IPS-NIHi7 (cell line): ENCODE data around the gene FTL.
"Not testable (repeated sequence)": the region's sequence is repeated elsewhere in the genome, so short reads cannot be mapped to it uniquely, and the experiment has no call there.

Experiments used
- DNase-seq: peaks from one replicate; pipeline ENCODE4 v3.0.0; 2012; ENCODE audit warnings: mixed read lengths; ENCODE audit errors: extremely low spot score

The FTL gene

DNA sequence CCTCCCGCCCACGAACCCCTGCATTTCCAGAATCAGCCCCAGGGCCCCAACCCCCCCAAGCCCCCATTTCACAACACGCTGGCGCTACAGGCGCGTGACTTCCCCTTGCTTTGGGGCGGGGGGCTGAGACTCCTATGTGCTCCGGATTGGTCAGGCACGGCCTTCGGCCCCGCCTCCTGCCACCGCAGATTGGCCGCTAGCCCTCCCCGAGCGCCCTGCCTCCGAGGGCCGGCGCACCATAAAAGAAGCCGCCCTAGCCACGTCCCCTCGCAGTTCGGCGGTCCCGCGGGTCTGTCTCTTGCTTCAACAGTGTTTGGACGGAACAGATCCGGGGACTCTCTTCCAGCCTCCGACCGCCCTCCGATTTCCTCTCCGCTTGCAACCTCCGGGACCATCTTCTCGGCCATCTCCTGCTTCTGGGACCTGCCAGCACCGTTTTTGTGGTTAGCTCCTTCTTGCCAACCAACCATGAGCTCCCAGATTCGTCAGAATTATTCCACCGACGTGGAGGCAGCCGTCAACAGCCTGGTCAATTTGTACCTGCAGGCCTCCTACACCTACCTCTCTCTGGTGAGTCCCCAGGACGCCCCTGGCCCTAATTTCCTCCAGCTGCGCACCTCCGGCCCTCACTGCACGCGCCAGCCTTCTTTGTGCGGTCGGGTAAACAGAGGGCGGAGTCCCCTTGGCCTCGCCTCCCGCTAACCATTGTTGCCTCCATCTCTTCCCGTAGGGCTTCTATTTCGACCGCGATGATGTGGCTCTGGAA is at the start of gene FTL:
TSS of gene FTL (plus strand) at position 270 of the 766 bp plus-strand sequence. CDS start at position 469, 199 bp downstream.
- DNase-seq, result peak; percentile 96

DNA sequence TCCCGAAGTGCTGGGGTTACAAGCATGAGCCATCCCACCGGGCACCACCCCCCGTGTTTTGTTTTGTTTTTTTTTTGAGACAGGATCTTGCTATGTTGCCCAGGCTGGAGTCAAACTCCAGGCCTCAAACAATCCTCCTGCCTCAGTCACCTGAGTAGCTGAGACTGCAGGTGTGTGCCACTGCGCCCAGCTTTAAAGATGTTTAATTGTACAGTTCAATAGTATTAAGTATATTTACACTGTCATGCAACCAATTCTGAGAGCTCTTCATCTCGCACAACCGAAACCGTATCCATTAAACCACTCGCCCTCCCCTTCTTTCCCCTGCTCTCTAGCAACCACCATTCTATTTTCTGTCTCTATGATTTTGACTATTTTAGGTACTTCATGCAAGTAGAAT is 49.4 kb upstream of the FTL start:
- DNase-seq, result no peak

- DNase-seq, result no peak
Measured at GRCh38 chr19:48918071-48918470, 47.0 kb upstream of the FTL start.

DNA sequence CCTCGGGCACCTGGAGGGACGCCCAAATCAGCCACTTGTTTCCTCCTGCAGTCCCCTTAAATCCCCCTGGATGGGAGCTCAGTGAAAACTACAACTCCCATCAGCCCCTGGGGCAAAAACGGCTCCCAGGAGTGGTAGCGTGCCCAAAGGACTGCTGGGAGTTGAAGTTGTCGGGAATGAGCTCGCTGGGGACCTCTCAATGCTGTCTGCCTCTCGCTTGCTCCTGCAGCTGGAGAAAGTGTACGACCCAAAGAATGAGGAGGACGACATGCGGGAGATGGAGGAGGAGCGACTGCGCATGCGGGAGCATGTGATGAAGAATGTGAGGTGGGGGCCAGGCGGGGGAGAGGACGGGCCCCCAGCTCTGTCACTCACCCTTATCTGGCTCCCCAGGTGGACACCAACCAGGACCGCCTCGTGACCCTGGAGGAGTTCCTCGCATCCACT is 46.3 kb upstream of the FTL start:
- DNase-seq, result peak; percentile 85

DNA sequence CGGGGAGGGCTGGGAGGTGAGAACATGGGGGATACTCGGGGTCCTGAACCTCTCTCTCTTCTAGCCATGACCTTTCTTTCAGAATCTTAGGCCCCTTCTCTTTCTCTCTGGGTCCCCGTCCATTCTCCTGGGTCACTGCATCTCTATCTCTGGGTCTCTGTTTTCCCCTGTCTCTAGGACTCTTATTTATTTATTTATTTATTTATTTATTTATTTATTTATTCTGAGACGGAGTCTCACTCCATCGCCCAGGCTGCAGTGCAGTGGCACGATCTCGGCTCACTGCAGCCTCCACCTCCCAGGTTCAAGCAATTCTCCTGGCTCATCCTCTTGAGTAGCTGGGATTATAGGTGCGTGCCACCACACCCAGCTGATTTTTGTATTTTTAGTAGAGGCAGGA is 45.8 kb upstream of the FTL start:
- not testable (repeated sequence) for DNase-seq

- no peak for DNase-seq
Measured at GRCh38 chr19:48920949-48921348, 44.2 kb upstream of the FTL start.

DNA sequence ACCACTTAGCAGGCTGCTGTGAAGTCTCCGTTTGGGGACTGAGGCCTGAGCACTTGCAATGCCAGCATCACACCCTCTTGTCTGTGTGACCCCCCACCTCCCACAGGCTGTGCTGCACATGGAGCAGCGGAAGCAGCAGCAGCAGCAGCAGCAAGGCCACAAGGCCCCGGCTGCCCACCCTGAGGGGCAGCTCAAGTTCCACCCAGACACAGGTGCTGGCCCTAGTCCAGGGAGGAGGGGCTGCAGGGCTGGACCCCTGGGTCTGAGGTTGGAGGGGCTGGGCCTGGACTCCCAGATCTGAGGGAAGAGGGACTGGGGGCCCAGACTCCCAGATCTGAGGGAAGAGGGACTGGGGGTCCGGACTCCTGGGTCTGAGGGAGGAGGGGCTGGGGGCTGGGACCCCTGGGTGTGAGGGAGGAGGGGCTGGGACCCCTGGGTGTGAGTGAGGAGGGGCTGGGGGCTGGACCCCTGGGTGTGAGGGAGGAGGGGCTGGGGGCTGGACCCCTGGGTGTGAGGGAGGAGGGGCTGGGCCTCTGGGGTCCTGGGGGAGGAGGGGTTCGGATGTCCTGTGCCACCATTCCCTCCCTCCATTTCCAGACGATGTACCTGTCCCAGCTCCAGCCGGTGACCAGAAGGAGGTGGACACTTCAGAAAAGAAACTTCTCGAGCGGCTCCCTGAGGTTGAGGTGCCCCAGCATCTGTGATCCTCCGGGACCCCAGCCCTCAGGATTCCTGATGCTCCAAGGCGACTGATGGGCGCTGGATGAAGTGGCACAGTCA is 43.2 kb upstream of the FTL start:
- no peak for DNase-seq

- no peak for DNase-seq
Measured at GRCh38 chr19:48922548-48923490, 42.3 kb upstream of the FTL start.

GRCh38 chr19:48925240-48925843 is 39.8 kb upstream of the FTL start:
- no peak for DNase-seq

GRCh38 chr19:48925890-48926289 is 39.2 kb upstream of the FTL start:
- DNase-seq, result not testable (repeated sequence)

DNA sequence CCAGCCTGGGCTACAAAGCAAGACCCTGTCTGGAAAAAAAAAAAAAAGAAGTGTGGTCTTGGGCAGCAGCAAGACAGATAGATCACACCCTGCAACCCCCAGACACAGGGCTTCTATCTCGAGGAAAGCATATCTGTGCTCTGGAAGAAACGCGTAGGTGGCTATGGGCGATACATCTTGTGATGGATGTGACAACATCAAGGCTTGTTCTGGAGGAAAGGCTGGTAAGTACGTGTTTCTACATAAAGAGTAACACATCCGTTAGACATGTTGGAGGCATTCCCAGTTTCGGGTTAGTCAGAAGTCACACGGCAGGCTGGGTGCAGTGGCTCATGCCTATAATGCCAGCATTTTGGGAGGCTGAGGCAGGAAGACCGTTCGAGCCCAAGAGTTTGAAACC is 38.2 kb upstream of the FTL start:
- DNase-seq, result no peak

GRCh38 chr19:48927692-48928091 is 37.4 kb upstream of the FTL start:
- DNase-seq, result not testable (repeated sequence)

DNA sequence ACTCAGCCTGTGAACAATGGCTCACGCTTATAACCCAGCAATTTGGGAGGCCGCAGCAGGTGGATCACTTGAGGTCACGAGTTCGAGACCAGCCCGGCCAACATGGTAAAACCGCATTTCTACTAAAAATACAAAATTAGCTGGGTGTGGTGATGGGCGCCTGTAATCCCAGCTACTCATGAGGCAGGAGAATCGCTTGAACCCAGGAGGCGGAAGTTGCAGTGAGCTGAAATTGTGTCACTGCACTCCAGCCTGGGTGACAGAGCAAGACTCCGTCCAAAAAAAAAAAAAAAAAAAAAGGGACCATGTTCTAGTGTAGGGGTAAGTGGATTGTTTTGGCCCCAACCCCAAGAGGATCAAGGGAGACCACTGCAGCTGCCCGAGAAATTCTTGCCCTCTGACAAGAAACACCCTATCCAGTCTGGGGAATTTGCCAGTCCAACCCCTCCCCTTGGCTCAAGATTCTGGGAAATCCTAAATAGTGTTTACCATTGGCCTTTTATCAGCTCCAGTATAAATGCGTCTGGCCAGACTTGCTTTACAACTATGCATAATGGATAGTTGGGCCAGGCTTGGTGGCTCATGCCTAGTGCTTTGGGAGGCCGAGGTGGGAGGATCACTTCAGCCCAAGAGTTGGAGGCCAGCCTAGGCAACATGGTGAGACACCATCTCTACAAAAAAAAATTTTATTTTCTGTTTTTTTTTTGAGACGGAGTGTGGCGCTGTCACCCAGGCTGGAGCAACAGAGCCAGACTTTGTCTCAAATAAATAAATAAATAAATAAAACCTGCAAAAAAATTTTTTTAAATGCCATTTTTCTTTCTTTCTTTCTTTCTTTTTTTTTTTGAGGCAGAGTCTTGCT is 36.7 kb upstream of the FTL start:
- no peak for DNase-seq

DNA sequence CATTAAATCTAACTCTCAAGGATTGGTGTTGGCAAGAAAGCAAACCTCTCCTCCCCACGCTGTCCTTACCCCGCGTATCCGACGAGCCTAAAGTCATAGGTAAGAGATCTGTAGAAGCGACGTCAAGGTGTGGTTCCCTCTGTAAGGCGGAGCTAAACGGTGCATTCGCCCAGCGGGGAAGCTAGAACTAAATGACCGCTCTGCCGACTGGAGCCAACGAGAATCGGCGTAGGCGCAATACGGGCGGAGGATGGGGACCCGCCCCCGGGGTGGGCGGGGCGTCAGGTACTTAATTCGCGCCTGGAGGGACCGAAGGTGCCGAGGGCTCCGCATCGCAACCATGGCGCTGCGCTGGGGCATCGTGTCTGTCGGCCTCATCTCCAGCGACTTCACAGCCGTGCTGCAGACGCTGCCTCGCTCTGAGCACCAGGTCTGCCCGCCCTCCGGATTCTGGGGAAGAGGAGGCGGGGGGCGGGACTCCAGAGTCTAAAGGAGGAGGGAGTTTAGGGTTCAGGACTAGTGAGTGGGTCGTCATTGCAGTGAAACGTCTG is 31.7 kb upstream of the FTL start, which contains the start of gene DHDH:
TSS of gene DHDH (plus strand) at position 318 of the 551 bp plus-strand sequence. CDS start at position 341, 23 bp downstream.
- peak; percentile 97 for DNase-seq

GRCh38 chr19:48934837-48935236 is 30.3 kb upstream of the FTL start:
- DNase-seq, result peak; percentile 38

DNA sequence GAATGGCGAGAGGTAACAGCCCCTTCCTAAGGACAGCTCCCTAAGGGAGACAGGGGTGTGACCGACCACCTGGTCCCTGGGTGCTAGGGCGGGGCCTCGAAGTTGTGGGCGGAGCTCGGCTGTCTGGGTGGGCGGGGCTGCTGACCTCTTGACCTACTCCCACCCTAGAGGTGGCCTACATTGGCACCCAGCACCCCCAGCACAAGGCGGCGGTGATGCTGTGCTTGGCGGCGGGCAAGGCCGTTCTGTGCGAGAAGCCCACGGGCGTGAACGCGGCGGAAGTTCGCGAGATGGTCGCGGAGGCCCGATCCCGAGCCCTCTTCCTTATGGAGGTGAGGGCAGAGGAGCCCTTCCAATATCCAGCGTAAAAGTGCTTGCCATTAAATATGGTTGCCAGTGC is 29.2 kb upstream of the FTL start:
- no peak for DNase-seq

DNA sequence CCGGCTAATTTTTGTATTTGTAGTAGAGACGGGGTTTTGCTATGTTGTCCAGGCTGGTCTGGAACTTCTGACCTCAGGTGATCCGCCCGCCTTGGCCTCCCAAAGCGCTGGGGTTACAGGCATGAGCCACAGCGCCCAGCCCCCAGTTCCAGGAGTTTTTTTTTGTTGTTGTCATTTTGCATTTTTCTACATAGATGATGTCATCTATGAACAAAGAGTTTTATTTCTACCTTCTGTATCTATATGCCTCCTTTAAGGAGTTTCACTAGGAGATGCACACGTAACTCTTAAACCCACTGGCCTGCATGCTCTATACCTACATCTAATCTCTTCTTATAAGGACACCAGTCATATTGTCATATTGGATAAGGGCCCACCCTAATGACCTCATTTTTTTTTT is 26.9 kb upstream of the FTL start:
- no peak for DNase-seq

DNA sequence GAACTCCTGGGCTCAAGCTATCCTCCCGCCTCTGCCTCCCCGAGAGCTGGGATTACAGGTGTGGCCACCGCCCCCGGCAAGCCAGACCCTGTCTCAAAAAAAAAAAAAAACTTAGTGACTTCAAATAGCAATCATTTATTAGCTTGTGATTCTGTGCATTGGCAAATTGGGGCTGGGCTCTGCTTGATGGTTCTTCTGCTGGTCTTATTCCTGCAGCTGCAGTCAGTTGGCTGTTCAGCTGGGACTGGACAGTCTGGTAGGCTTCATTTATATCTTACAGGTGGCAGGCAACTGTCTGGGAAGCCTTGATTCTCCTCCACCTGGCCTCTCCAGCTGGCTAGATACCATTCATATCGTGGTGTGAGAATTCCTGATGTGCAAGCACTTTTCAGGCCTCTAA is 24.2 kb upstream of the FTL start:
- DNase-seq, result no peak

DNA sequence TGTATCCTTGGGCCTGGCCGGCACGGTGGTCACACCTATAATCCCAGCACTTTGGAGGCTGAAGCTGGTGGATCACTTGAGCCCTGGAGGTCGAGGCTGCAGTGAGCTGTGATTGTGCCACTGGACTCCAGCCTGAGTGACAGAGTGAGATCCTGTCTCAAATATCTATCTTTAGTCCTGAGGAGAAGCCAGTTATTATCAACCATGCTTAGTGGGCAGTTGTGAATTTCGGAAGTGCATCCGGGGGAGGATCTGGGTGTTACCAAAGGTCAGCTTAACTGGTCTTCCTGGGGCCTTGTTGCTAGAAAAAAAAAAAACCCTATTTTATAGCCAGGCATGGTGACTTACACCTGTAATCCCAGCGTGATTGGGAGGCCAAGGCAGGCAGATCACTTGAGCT is 22.0 kb upstream of the FTL start:
- no peak for DNase-seq

- no peak for DNase-seq
Measured at GRCh38 chr19:48945415-48945814, 19.7 kb upstream of the FTL start.
